Lung (tissue), 12 donors: Measurements from ENCODE around the gene ABL2. TPM values are rescaled to one million over a fixed set of nuclear protein-coding genes. Genes with fewer than 3 reads are reported as not detected.

Experiments used
- ATAC-seq: fragments of 200-7000 bp; cut with Tn5 transposase; one replicate; pipeline ENCODE4 v1.9.1; 2020; ENCODE audit warnings: moderate number of reproducible peaks; ENCODE audit not compliant: insufficient read depth, low FRiP score
- DNase-seq, 3 donors: peaks; one replicate each; pipeline ENCODE4 v3.0.0-alpha.2; 2013 to 2017
- H3K27ac ChIP-seq, 2 donors: one replicate each; pipeline ENCODE4 v1.5.1; 2013; ENCODE audit warnings: mild to moderate bottlenecking in 2 of 2, moderate library complexity in 2 of 2, control low read depth in 1 of 2, inconsistent platforms in 1 of 2, low read depth in 1 of 2, low read length in 1 of 2
- H3K27me3 ChIP-seq, 3 donors: one replicate each; pipeline ENCODE4 v1.5.1; 2013; ENCODE audit warnings: low read length in 2 of 3; ENCODE audit not compliant: control insufficient read depth in 3 of 3, insufficient read depth in 3 of 3
- H3K36me3 ChIP-seq, 4 donors: one replicate each; pipeline ENCODE4 v1.5.1; 2013; ENCODE audit warnings: low read length in 4 of 4, mild to moderate bottlenecking in 1 of 4, moderate library complexity in 1 of 4; ENCODE audit not compliant: control insufficient read depth in 4 of 4, insufficient read depth in 4 of 4
- H3K4me1 ChIP-seq, 5 donors: one replicate each; pipeline ENCODE4 v1.5.1; 2013; ENCODE audit warnings: low read length in 5 of 5, mild to moderate bottlenecking in 2 of 5, moderate library complexity in 1 of 5; ENCODE audit not compliant: control insufficient read depth in 5 of 5, insufficient read depth in 5 of 5
- H3K4me3 ChIP-seq: one replicate; pipeline ENCODE4 v1.5.1; 2013; ENCODE audit warnings: mild to moderate bottlenecking, control low read depth, moderate library complexity
- H3K9ac ChIP-seq, 2 donors: one replicate each; pipeline ENCODE4 v1.5.1; 2013; ENCODE audit warnings: low read length in 2 of 2, control low read depth in 1 of 2; ENCODE audit not compliant: insufficient read depth in 1 of 2
- H3K9me3 ChIP-seq, 4 donors: one replicate each; pipeline ENCODE4 v1.5.1; 2013; ENCODE audit warnings: low read length in 3 of 4, mild to moderate bottlenecking in 1 of 4, moderate library complexity in 1 of 4; ENCODE audit not compliant: control insufficient read depth in 4 of 4, insufficient read depth in 3 of 4
- WGBS, 2 donors: extraction: QIAGEN DNeasy Blood & Tissue Kit; methylation state at CpG; one replicate each; pipeline ENCODE4 v1.1.7; 2013; 5-methylcytosine and 5-hydroxymethylcytosine counted together
- polyA plus RNA-seq, 2 donors: library from polyadenylated mRNA; stranded (reverse); fragments of 200-250 nt; gene quantifications; one replicate each; pipeline ENCODE4 v1.2.1, GENCODE V29; 2013
- total RNA-seq, 2 donors: library from RNA; depleted of rRNA in 1 of 2; stranded (reverse); fragments of >200 nt in 1 of 2; gene quantifications; one replicate each; pipeline ENCODE4 v1.2.1, GENCODE V29; 2014 to 2021
- TF ChIP-seq, protein P1 (sequence below): IDR thresholded peaks from 2 replicates; pipeline ENCODE4 v1.5.1; 2012; ENCODE audit warnings: mild to moderate bottlenecking; ENCODE audit errors: control extremely low read depth, extremely low read depth
- donor health status: control.
- donor health status: control.
- donor health status: Bipolar disorder and iron deficiency.
- donor health status: healthy.
- donor health status: DM: yes; HTN: yes; CAD: no.

The ABL2 gene
- total and polyA plus RNA-seq, 4 donors, result 3.3 to 27.8 (median 16.4) TPM

DNA sequence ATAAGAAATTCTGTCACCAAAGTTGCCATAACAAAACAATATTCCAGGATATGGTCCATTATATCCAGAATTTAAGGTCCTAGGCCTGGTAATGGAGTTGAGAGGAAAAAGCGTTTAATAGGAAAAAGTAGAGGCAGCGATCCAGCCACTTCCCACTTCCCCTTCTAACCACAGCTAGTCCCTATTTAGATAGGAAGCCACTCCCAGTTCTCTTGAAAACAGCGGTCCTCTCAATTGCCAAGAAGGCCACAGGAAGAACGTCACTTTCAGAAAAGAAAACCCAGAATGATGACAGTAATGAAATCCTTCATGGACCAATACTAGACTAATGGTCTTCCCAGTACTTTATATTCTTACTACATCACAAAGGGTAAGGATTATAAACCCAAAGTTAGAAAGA lies 38.6 kb downstream of the ABL2 start:
- peaks cover 0 to 2% (median 0%) of the 10 kb centered on the region in 4 donors for H3K36me3 ChIP-seq
- TF ChIP-seq, protein P1, sequence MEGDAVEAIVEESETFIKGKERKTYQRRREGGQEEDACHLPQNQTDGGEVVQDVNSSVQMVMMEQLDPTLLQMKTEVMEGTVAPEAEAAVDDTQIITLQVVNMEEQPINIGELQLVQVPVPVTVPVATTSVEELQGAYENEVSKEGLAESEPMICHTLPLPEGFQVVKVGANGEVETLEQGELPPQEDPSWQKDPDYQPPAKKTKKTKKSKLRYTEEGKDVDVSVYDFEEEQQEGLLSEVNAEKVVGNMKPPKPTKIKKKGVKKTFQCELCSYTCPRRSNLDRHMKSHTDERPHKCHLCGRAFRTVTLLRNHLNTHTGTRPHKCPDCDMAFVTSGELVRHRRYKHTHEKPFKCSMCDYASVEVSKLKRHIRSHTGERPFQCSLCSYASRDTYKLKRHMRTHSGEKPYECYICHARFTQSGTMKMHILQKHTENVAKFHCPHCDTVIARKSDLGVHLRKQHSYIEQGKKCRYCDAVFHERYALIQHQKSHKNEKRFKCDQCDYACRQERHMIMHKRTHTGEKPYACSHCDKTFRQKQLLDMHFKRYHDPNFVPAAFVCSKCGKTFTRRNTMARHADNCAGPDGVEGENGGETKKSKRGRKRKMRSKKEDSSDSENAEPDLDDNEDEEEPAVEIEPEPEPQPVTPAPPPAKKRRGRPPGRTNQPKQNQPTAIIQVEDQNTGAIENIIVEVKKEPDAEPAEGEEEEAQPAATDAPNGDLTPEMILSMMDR, result no peak
- H3K4me3 ChIP-seq, result no peak overlapping the region
- no peak overlapping the region for H3K9ac ChIP-seq
- ATAC-seq, result peak; percentile 51
- 25 to 30% methylated on average over 4 of the region's 4 CpGs for whole genome bisulfite sequencing, 2 donors
- H3K4me1 ChIP-seq, result peaks cover 0 to 3% (median 0%) of the 10 kb centered on the region in 5 donors
- H3K27ac ChIP-seq, result no peak overlapping the region
- H3K27me3 ChIP-seq, result no peaks in the 10 kb centered on the region
- no peaks in the 10 kb centered on the region for H3K9me3 ChIP-seq
- peak in 2 of 3 donors; percentile 11 to 20 for DNase-seq

DNA sequence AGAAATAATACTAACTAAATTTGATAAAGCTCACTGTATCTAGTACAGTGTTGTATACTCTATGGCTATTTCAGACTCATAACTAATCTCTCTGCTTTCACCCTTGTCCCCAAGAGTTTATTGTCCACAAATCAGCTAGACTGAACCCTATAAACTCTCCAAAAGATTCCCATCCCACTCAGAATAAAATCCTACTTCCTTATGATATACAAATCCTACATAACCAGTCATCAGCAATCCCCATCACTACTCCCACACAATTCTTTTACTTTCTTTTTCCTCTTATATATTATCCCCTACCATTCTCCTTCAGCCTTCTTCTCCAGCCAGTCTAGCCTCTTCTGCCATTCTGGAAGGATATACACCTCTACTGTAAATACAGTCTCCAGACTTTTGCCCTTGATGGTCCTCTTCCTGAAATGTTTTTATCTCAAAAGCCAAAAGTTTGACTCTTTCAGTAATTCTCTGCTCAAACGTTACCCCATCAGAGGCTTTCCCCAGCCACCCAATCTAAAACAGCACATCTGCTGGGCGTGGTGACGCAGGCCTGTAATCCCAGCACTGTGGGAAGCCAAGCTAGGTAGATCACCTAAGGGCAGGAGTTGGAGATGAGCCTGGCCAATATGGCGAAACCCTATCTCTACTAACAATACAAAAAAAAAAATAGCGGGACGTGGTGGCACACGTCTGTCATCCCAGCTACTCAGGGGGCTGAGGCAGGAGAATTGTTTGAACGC lies 41.6 kb downstream of the ABL2 start:
- TF ChIP-seq, protein P1, result no peak
- no peaks in the 10 kb centered on the region for H3K36me3 ChIP-seq
- H3K27me3 ChIP-seq, result no peaks in the 10 kb centered on the region
- no peaks in the 10 kb centered on the region for H3K9me3 ChIP-seq
- peaks cover 0 to 3% (median 0%) of the 10 kb centered on the region in 5 donors for H3K4me1 ChIP-seq
- no peak overlapping the region for H3K27ac ChIP-seq
- WGBS, 2 donors, result 94 to 95% methylated on average over 8 of the region's 8 CpGs
- no peak overlapping the region for H3K4me3 ChIP-seq
- ATAC-seq (no peak), DNase-seq (no peak)
- H3K9ac ChIP-seq, result no peak overlapping the region

DNA sequence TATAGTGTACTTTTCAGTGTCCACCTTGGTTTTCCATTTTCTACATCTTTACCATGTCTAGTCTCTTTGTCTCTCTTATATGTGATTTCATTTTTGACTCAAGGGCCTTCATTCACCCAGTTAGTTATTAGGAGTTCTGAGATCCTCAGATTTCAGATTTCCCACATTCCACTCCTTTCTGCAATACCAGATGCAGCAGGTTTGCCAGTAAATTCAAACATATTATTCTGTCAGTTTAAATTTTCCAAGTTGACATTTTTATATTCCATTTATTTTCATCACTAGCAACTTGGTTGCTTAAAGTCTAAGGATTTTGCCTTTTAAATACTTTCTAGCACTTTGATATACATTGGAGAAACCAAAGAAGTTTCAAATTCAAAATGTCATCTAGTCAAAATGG lies 42.4 kb downstream of the ABL2 start:
- H3K9ac ChIP-seq, result no peak overlapping the region
- DNase-seq (no peak), ATAC-seq (no peak)
- TF ChIP-seq, protein P1, result no peak
- H3K36me3 ChIP-seq, result no peaks in the 10 kb centered on the region
- no peak overlapping the region for H3K27ac ChIP-seq
- H3K9me3 ChIP-seq, result no peaks in the 10 kb centered on the region
- no peak overlapping the region for H3K4me3 ChIP-seq
- no peaks in the 10 kb centered on the region for H3K27me3 ChIP-seq
- H3K4me1 ChIP-seq, result peaks cover 0 to 3% (median 0%) of the 10 kb centered on the region in 5 donors
